ENCODE measurements around the gene ATP9A. TPM values are rescaled to one million over a fixed set of nuclear protein-coding genes. Genes with fewer than 3 reads are reported as not detected.

The ATP9A gene
- total and polyA plus RNA-seq, 2 of the 4 experiments (the other 2 are of a cell fraction), result 10.6 to 22.4 TPM

DNA sequence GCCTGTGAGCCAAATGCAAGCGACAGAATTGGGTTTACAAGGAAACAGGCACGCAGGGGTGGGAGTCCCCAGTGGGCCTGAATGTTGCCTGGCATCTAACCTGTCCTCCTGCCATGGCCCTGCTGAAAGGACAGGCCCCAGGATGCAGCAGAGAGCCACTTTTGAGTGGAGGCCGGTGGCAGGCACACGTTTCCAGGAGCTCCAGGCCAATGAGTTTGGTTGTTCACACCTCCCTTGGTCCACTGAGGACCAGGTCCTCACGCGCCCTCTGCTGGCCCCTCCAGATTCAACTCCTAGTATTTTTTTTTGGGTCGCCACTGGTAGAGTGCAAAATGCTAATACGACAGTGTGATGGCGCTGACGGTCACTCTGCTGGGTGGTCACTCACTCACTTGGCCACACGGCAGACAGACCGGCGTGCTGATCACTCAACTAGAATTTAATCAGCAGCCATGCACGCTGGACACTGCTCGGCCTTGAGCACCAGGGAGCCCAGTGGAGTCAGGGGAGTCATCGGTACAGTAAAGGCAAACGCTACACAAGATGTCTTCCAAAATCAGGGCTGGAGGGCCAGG is 143.9 kb downstream of the ATP9A start:
- TF ChIP-seq USF2 (IDR thresholded peaks at IDR 0.05; ENCODE audit: low read depth, low read length), result no peak
- TF ChIP-seq, protein P1, sequence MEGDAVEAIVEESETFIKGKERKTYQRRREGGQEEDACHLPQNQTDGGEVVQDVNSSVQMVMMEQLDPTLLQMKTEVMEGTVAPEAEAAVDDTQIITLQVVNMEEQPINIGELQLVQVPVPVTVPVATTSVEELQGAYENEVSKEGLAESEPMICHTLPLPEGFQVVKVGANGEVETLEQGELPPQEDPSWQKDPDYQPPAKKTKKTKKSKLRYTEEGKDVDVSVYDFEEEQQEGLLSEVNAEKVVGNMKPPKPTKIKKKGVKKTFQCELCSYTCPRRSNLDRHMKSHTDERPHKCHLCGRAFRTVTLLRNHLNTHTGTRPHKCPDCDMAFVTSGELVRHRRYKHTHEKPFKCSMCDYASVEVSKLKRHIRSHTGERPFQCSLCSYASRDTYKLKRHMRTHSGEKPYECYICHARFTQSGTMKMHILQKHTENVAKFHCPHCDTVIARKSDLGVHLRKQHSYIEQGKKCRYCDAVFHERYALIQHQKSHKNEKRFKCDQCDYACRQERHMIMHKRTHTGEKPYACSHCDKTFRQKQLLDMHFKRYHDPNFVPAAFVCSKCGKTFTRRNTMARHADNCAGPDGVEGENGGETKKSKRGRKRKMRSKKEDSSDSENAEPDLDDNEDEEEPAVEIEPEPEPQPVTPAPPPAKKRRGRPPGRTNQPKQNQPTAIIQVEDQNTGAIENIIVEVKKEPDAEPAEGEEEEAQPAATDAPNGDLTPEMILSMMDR (conservative IDR thresholded peaks at IDR 0.05; ENCODE audit: low read depth, low read length), result peak; percentile 67
- TF ChIP-seq MAFK (IDR thresholded peaks at IDR 0.05; ENCODE audit: low read depth, low read length), result no peak
- TF ChIP-seq MAZ (IDR thresholded peaks at IDR 0.05; ENCODE audit: borderline replicate concordance, low read depth, low read length), result no peak
- no peak for TF ChIP-seq FOS (IDR thresholded peaks at IDR 0.05; ENCODE audit: low read depth, low read length)
- peak; percentile 78 for TF ChIP-seq SMC3 (IDR thresholded peaks at IDR 0.05; ENCODE audit: low read depth, low read length)
- TF ChIP-seq POLR2A (IDR thresholded peaks at IDR 0.05; ENCODE audit: low read depth, low read length), result no peak
- TF ChIP-seq BHLHE40 (IDR thresholded peaks at IDR 0.05; ENCODE audit: low read depth, low read length), result no peak
- TF ChIP-seq RAD21 (IDR thresholded peaks at IDR 0.05; ENCODE audit: low read length), result peak; percentile 65
- no peak for TF ChIP-seq CEBPB (IDR thresholded peaks at IDR 0.05; ENCODE audit: low read depth, low read length)
- BruUV-seq (replicated peaks), result no TSS peak
- Histone ChIP-seq H2BK15ac (ENCODE audit: low read depth, low read length) (no peak overlapping the region), H2BK20ac (ENCODE audit: low read depth, low read length) (no peak overlapping the region), H4K91ac (ENCODE audit: insufficient read depth, low read depth, low read length) (no peak overlapping the region), H2BK120ac (ENCODE audit: low read depth, low read length) (no peak overlapping the region), H3K4me1 (ENCODE audit: control insufficient read depth, insufficient read depth, low read length) (no peaks in the 10 kb centered on the region), H2AFZ (replicated peaks; ENCODE audit: low read length, poor library complexity) (no peak overlapping the region), H2AK5ac (ENCODE audit: low read depth, low read length) (peak overlapping the region; percentile 79; the same call in 1 of the 2 replicates), H3K4me3 (ENCODE audit: insufficient read depth, low read depth, low read length) (no peak overlapping the region), H2AK9ac (replicated peaks; ENCODE audit: low read depth, low read length, poor library complexity) (no peak overlapping the region), H3K4ac (ENCODE audit: low read depth, low read length) (no peak overlapping the region), H2BK5ac (ENCODE audit: low read depth, low read length, poor library complexity, severe bottlenecking) (no peak overlapping the region), H3K4me2 (ENCODE audit: low read depth, low read length) (no peak overlapping the region), H3K56ac (ENCODE audit: extremely low read depth, insufficient read depth, low read length) (no peak overlapping the region), H3K9ac (ENCODE audit: low read depth, low read length) (no peak overlapping the region), H3K9me3 (ENCODE audit: control insufficient read depth, insufficient read depth, low read length) (no peaks in the 10 kb centered on the region), H3K27me3 (ENCODE audit: control insufficient read depth, insufficient read depth, low read length) (no peaks in the 10 kb centered on the region), H3K36me3 (ENCODE audit: control insufficient read depth, insufficient read depth, low read length) (peaks cover 12% of the 10 kb centered on the region), H4K5ac (ENCODE audit: low read depth, low read length) (no peak overlapping the region), H4K20me1 (ENCODE audit: insufficient read depth, low read length) (no peaks in the 10 kb centered on the region), H3K14ac (replicated peaks; ENCODE audit: low read depth, low read length) (no peak overlapping the region), H3K18ac (ENCODE audit: low read depth, low read length) (no peak overlapping the region), H4K8ac (ENCODE audit: low read depth in 2 of 2, low read length in 2 of 2) (no peak overlapping the region), H3K79me1 (ENCODE audit: low read depth in 1 of 2, low read length in 2 of 2) (peaks cover under 1 to 20% of the 10 kb centered on the region in 2 experiments; a peak in 3 of 4 replicates), H3K27ac (ENCODE audit: insufficient read depth, low read length) (no peak overlapping the region), H3K9me1 (ENCODE audit: insufficient read depth, low read length) (peaks cover 10% of the 10 kb centered on the region; the same call in 1 of the 2 replicates), H3K23ac (ENCODE audit: low read depth, low read length) (no peak overlapping the region)
- dilution Hi-C loops (cut with HindIII; ENCODE audit: low sequenced_read_pairs, unreplicated experiment), result no loop called here
- CTCF ChIA-PET, result interaction anchor here (0.6 to 0.7 kb wide), 3 partner anchors 36 to 604 kb away, joined by 3 to 5 read pairs (median 4); no protein-coding TSS in a partner anchor
- POLR2A ChIA-PET (ENCODE audit: unreplicated experiment), result no interaction called here
- intact Hi-C loops (cut with micrococcal nuclease), result loop anchor here (1.0 to 2.0 kb wide), 2 partner anchors 252 to 637 kb away; no protein-coding TSS in a partner anchor
- in situ Hi-C loops (cut with MboI; ENCODE audit: low sequenced_read_pairs), result no loop called here
- ATAC-seq (ENCODE audit: low read depth) (peak; percentile 85), DNase-seq (peak; percentile 57)
- WGBS, 2 experiments (ENCODE audit: extremely low coverage in 2 of 2, insufficient read length in 1 of 2), result 50% methylated on average over 9 of the region's 17 CpGs; no CpG with 5 or more reads in 1 of the 2 experiments
